Stimulated activated CD8-positive, alpha-beta memory T cell treated with anti-CD3 and anti-CD28 coated beads, Interleukin-15, amount 100 ng/mL, for 48 hours (primary cell): ENCODE results near the gene FAM20C.
"Not testable (repeated sequence)": the region's sequence is repeated elsewhere in the genome, so short reads cannot be mapped to it uniquely, and the experiment has no call there.

ENCODE experiments used
- DNase-seq, 2 donors: peaks; one replicate each; pipeline ENCODE4 v3.0.0-alpha.2; 2020; ENCODE audit warnings: low read depth in 2 of 2

FAM20C gene

GRCh38 chr7:174716-175115 is 17.7 kb upstream of the FAM20C start:
- DNase-seq = no peak

GRCh38 chr7:175955-176354 is 16.4 kb upstream of the FAM20C start:
- DNase-seq = no peak

DNA sequence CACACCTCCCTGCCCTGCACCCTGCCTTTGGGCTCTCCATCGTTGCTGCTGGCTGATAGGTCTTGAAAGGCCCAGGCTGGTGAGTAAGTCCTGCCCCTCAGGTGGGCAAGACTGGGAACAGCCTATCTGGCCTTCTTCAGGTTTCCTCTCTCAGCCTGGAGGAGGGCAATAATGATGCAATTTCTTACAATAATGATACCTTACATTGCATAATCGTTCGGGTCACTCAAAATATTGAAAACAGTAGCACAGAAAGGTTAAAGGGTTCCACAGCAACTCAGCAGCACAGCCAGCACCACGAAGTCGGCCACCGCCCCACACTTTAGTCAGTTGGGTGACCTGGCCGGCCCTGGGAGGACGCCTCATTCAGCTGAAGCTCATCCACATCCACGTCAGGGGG is 16.0 kb upstream of the FAM20C start:
- no peak for DNase-seq

- no peak for DNase-seq
These were observed 15.4 kb upstream of the FAM20C start for GRCh38 chr7:176786-177459.

DNA sequence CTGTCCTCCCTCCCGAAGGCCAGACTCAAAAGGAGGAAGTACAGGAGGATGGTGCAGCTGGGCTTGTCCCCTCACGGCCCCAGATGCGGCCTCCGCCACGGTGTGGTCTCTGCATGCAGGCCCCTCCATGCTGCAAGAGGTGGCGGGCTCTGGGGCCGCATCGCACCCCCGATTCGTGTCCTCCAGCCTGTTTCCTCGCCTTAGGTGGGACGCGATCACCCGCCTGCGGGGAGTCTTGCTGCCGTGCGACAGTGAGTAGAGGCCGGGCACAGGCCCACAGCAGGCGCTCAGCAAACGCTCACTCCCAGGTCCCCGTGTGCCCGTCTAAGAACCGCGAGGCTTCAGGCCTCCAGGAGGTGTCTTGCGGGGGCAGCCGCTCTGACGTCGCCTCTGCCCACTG is 13.9 kb upstream of the FAM20C start:
- DNase-seq = no peak

DNA sequence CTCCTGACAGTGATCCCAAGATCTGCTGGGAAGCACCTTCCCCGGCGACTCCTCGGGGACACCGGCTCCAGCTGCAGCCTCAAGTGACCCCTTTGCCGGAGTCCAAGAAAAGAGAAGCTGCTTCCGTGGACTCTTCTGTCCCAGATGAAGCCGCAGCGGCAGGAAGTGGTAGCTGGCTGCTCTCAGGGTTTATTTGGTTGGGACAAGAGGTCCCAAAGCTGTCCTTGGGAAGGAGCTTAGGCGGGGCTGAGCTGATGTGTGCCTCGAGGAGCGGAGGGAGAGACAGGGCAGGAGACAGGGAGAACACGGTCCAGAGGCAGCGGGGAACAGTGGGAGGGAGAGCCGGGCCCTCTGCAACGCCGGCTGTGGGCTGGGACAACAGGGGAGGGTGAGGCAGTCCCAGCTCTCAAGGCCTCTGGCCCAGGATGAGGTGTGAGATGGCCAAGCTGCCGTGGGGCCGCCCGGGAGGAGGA is 13.1 kb upstream of the FAM20C start:
- no peak for DNase-seq

DNA sequence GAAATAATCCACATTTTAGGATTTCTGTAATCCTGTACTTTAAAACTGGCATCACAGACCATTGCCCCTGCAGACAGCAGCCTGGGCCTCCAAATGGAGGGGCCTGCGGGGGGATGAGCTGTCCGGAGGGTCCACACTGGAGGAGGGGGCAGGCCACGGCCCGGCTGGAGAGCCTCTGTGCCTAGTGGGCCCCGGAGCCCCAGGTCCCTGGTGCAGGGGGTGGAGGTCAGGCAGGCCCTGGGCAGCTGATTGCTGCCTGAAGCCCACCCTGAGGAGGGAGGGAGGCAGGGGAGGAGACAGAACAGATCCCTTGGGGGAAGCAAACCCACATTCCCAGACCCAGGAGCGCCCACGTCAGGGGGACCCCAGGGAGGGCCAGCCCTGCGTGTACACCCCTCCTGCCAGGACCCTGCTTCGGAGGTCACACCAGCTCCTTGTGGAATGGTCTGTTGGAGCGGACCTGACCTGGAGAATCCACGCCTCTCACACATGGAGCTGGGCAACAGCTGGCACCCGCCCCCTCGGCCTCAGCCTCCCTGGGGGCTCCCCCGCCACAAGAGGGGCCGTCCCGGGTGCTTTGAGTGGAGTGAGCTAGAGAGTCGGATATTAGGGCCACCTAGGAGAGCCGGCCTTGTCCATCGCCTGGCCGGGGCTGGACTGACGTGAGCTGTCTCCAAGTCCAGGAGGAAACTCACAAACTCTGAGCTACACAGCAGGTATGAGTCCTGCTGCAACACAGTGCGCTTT is 12.2 kb upstream of the FAM20C start:
- DNase-seq = no peak

DNA sequence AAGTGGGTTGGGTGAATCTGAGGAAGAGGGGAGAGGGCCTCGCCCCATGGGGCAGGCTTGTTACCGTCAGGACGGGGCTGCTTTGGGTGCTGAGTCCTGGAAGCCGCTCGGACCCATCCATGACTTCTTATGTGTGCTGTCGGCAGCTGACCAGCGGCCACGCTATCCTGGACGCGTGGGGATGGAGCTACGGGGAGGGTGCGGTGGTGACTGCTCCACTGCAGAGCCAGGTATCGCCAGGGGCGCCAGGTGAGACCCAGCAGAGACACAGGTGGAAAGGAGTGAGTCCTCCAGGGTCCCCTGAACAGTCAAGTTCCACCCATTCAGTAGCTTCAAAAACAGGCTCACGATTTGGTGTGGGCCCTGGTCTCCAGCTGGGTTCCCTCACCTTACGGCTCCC is 10.6 kb upstream of the FAM20C start:
- DNase-seq = no peak

GRCh38 chr7:182502-182901 is 9.9 kb upstream of the FAM20C start:
- DNase-seq = not testable (repeated sequence)

- no peak for DNase-seq
These were observed 8.7 kb upstream of the FAM20C start for GRCh38 chr7:183496-184292.

- no peak for DNase-seq
These were observed 7.8 kb upstream of the FAM20C start for GRCh38 chr7:184294-185264.

DNA sequence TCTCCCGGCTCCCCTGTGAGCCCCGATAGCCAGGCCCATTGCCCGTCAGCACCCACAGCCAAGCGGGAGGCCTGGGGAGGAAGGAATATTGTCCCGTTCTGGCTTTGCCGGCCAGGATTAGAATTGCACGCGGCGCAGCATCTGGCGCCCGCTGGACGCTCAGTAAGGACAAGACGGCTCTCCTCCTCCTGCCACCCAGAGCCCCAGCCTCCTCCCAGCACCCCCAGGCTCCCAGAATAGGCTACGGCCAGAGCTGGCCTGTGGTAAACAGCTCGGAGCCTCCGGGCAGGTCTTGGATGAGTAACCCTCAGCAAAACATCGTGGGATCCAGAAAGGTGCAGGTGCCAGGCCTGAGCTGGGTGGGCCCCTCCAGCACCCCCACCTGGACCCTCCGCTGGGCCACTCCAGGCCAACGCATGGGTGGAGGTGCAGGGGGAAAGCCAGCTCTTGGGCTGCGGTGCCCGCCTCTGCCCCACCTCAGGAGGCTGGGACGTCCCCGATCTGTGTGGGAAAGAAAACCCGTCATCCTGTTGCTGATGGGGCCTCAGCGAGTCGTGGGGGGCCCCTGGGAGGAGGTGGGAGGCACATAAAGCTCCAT is 5.8 kb upstream of the FAM20C start:
- no peak for DNase-seq

DNA sequence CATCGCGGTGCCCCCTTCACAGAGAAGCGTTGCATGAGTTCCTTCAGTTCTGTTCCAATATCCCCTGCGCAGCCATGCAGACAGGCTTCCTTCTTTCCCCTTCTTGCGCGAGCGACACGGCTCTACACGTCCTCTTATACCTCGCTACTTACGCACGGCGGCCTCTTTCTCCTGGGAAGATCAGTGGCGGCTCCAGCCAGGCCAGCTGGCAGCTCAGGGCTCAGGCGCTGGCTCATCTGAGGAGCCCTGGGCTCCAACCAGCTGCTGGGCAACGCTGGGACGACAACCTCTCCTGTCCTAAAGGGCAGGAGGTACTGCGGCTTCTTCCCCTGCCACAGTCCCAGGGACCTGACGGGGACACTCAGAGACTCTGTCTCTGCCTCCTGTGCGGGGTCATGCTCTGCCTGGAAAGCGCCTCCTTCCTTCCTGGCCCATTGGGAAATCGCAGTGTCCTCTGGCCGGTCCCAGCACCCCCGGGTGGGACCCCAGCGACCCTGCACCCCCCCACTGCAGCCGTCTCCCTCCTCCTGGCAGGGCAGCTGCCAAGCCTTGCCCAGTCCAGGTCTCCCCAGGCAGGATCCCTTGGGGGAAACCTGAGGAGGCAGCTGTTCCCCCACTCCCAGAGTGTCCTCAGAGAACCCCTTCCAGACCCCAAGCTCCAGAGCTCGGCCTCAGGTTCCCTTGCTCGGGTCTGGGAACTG is 5.0 kb upstream of the FAM20C start:
- DNase-seq = no peak

GRCh38 chr7:188174-188573 is 4.2 kb upstream of the FAM20C start:
- no peak for DNase-seq

- DNase-seq = no peak
These were observed 3.5 kb upstream of the FAM20C start for GRCh38 chr7:188727-189500.

- no peak for DNase-seq
These were observed 2.7 kb upstream of the FAM20C start for GRCh38 chr7:189719-190118.

GRCh38 chr7:190196-190595 is 2.2 kb upstream of the FAM20C start:
- no peak for DNase-seq

DNA sequence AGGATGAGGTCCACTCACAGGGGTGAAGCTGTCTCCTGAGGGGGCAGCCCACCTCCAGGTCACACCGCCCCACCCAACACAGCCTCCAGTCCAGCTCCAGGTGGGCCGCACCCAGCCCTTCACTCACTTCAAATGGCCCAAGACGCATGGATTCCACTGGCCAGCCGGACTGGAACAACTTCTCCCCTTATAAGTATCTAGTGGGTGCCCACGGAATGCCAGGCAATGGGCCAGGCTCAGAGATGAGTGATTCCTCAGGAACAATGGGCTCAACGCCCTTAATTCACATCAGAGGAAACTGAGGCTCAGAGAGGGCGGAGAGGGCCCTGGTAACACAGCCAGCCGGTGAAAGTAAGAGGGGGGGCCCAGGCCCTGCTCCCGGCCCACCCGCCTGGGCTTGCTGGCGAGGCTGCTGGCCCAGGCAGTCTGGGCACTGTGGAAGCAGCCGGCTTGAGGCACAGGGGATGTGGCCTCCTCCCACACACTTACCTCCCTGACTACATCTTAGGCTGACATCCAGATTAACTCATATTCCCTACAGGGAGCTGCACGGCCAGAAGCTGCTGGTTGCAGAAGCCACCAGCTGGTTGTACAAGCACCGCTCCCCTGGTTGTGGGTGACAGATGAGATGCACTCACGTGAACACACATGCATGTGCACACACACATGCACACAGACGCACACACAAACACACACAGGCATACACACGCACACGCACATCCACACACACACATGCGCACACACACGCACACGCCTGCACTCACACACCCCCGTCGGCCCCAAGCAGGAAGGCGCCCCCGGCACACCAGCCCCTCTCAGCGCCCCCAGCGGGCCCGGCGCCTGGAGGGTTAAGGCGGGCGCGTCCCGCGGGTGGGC is 1.0 kb upstream of the FAM20C start:
- no peak for DNase-seq
